GM10847 (cell line): ENCODE data around the gene RHBDD3.
A peak's percentile ranks its signal among the peaks of the same experiment; 100 is the strongest.

Experiments used
- POLR2A ChIP-seq: IDR thresholded peaks from 2 replicates; pipeline ENCODE4 v1.6.1; 2011; ENCODE audit not compliant: insufficient read length; ENCODE audit errors: extremely low read depth

RHBDD3 gene

DNA sequence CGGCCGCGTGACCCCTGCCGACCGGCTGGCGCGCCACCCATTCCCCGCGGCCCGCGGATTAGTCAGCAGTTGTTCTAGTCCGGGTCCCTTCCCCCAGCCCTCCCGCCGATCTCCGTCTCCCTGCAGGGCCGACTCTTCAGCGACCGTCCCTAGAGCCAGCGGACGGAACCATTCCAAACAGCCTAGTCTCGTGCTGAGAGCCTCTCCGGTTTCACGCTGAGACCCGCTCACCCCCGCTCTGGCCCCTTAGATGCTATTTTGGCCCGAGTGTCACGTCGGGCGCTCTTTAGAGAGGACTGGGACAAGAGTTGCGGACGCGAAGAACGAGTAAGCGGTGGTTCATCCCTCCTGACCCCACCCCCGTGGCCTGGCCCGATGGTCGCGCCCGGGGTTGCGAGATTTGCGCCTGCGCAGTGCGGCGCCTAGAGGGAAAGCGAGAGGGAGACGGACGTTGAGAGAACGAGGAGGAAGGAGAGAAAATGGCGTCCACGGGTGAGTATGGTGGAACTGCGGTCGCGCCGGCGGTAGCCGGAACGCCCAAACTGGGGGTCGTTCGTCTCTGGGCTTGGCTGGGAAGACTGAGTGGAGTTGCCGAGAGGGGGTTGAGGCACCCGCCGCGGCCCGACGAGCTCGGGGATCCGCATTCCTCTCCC lies at the start of gene RHBDD3, which contains the start of gene EWSR1:
RHBDD3 (minus strand) TSS at position 124 of the 653 bp plus-strand sequence. CDS start 2,355 bp downstream, outside the sequence.
EWSR1 (plus strand) TSS at position 411 of the 653 bp plus-strand sequence; CDS start at position 480, 69 bp downstream.
- TF ChIP-seq POLR2A, result peak; percentile 65

DNA sequence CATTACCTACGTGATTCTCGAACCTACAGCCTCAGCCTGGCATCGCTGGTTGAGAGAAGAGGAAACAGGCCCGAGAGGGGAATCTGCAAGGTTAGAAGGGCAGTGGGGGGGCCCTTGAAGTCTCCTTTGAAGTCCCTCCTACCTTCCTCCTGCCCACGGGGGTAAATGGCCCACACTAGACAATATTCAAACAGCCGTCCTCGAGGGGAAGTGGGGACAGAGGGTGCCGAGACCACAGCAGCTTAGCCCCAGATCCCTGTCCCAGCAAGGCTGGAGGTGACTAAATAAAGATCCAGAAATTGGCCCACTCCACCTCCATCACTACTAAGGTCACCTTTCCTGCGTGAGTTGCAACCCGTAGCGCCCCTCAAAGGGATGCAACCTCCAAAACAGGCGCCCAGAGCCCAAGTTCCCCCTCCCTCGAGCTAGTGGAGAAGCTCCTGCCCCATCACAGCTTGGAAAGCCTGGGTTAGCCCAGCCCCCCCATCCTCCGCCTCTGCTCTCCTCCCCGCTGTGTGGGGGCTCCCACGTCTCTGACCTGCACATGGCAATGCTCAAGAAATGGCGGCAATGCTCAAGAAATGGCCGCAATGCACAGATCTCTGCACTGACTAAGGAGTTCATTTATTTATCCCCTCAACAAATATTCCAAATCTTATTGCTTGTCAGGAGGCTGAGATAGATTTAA lies 48.5 kb upstream of the RHBDD3 start:
- TF ChIP-seq POLR2A, result no peak

DNA sequence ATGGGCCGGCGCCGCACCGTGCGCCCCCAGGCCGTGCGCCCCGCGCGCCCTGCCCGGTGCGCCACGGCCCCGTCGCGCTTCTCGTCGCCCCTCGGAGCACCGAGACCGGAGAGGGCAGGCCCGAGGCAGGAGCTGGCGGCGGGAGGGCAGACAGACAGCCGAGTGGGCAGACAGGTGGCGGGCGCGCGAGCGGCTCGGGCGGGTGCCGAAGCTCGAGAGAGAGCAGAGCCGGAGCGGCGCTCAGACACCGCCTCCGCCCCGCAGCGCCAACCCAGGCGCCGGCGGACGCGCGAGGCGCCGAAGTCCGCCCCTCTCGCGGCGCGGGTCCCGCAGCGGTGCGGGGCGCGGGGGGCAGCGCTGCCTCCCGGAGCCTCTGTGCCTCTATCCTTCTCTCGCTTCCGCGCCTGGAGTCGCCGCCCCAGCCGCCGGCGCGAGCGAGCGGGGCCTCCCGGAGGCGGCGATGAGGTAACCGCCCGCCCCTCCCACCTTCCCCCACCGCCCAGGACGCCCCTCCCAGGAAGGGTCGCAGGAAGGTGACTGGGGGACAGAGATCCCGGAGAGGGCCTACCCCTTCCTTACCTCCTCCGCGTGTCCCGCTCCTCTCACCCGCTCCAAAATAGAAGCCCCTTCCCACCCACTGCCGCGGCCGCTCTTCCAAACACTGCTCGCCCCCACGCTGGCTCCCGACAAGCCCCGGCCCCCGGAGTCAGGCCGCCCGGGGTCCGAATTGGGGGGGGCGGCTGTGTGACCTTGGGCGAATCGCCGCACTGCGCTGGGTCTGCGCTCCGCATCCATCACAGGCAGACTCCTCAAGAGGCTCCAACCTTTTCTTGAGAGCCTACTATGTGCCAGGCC lies 47.7 kb upstream of the RHBDD3 start, which contains the start of gene RASL10A:
RASL10A (minus strand) TSS at position 412 of the 855 bp plus-strand sequence. CDS start 451 bp downstream, outside the sequence.
- no peak for TF ChIP-seq POLR2A

DNA sequence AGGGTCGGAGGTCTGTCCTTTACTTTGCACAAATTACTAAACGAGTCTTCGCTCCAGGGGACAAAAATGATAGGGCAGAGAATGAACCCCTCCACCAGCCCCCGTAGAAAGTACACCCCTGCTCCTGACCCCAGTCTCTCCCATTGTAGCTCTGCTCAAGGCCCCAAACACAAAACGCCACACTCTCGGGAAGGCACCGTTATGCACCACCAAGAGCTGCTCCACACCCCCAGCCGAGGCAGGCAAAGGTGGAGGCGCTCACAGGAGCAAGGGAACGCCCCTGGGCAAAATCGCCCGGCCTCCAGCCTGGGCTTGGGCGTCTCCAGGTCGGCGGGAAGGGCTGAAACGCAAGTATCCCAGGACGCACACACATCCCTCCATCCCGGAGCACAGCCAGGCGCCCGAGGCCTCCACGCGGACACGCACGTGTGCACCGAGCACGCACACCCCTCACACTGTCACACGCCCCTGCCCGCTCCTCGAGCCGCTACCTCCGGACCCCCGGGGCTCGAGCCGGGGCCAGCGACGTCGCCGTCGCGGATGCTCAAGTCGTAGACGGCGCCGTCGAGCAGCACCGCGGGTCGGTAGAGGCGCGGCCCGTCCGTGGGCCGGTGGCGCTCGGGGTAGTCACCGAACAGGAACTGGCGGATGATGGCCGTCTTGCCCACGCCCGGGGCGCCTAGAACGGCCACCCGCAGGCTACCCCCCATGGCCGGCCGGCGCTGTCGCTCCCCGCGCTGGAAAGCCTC lies 46.9 kb upstream of the RHBDD3 start:
- TF ChIP-seq POLR2A, result no peak

DNA sequence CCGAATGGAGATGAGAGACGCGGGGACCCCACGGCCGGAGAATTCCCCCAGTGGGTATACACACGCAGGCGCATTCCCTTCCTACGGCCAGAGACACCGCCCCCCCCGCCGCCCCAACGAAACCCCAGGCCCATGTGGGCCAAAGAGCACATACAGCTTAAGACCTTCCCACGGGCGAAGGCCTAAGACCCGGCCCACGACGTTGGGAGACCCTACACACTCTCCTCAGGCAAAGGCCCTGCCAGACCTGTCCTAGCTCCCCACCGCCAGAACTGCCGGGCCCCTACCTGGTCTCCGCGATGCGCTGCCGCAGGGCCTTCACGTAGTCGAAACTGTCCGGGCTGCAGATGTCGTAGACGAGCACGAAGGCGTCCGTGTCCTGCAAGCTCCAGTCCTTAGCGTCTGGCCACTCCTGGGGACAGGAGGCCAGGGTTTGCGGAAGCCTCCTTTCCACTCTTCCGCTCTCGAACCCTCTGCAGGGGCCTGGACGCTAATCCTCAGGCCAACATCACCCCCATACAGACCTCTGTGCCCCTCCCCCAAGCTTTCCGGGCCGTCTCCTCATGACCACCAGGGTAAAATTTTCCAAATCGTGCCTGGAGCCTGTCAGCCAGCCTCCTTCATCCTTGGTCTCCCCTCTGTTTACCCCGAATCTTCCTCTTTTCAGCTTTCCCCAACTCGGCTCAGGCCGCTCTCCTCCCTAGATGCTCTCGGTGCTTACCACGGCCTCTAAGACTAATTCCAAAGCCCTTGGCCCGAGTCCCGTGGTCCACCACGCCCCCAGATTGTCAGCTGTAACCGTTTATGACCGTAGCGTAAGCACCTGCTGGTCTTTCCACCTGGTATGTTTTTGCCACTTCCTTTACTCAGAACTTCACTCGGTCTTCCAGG lies 46.0 kb upstream of the RHBDD3 start:
- TF ChIP-seq POLR2A, result no peak

DNA sequence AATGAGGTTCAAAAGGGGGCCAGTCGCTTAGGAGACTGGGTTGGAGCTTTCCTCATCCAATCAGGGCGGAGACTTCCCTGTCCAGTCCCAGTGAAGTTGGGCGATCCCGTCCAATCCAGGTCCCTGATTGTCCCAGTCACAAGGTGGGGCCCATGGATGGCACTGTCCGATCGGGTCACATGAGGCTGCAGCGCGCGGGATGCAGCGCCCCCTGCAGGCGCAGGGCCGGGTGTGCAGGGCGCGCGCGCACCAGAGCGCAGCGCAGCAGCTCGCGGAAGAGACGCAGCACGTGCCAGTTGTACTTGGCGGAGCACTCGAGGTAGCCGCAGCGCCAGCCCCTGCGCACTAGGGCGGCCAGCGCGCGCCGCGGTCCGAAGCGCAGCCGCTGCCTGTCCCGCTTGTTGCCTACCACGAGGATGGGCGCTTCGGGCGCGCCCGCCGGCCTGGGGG lies 45.4 kb upstream of the RHBDD3 start:
- no peak for TF ChIP-seq POLR2A

DNA sequence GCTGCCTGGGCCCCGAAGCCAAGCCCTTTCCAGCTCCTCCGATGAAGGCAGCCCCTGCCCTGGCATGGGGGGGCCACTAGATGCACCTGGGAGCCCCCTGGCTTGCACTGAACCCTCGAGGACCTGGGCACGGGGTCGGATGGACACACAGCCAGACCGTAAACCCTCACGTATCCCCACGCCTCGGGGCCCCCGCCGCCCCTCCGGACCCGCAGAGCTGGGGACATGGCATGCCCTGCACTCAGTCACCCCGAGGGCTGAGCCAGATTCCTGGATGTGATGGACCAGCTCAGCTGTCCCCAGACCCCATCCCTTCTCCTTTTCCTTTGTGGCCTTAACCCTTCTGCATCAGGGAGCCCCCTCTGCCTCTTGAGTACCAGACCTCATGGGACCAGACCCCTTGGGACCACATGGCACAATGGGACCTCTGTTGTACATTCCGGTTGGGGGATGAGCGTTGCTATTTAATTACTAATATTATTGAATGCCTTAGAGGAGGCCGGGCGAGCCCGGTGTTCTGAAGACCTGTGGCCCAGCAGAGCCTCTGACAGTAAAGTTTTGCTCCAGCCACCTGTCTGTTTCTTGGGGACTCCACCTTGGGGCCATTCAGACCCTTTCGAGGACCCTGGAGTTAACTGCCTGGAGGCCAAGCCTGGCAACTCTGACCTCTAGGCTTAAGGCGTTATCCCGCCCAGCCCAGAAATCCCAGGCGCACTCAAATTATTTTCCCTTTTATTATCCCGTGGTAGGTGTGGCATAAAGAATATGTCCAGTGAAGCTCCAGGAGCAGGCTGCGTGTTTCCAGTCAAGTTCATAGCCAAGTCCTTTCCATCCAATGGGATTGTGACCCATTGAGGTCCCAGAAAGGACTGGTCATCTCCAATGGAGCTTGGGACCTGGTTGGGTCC lies 44.7 kb upstream of the RHBDD3 start:
- TF ChIP-seq POLR2A, result no peak

DNA sequence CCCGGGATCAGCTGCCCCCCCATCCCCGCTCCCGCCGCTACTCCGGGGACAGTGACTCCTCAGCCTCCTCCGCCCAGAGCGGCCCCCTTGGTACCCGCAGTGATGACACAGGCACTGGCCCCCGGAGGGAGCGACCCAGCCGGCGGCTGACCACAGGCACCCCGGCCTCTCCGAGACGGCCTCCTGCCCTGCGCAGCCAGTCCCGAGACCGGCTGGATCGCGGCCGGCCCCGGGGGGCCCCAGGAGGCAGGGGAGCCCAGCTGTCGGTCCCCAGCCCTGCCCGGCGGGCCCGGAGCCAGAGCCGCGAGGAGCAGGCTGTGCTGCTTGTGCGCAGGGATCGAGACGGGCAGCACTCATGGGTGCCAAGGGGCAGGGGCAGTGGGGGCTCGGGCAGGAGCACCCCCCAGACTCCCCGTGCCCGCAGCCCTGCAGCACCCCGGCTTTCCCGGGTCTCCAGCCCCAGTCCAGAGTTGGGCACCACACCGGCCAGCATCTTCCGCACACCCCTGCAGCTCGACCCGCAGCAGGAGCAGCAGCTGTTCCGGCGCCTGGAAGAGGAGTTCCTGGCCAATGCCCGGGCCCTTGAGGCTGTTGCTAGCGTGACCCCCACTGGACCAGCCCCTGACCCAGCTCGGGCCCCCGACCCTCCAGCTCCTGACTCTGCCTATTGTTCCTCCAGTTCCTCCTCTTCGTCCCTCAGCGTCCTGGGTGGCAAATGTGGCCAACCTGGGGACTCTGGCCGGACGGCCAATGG lies 43.9 kb upstream of the RHBDD3 start:
- no peak for TF ChIP-seq POLR2A

DNA sequence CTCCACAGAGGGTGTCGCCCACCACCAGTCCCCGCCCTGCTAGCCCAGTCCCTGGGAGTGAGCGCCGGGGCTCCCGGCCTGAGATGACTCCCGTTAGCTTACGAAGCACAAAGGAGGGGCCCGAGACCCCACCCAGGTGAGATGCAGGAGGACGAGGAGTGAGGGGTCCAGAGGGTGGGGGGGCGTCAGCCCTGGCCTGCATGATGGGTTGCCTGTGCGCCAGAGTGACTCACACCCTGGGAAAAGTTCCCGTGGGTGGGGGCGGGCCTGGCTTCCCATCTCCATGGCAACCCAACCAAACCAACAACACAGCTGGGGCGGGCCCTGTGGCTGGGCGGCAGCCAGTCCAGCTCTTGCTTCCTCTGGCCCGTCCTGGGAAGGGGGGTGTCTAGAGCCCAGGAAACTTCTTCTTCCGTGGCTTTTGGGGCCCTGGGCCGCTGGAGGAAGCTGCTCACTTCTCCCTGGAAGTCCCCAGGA lies 43.1 kb upstream of the RHBDD3 start:
- no peak for TF ChIP-seq POLR2A

DNA sequence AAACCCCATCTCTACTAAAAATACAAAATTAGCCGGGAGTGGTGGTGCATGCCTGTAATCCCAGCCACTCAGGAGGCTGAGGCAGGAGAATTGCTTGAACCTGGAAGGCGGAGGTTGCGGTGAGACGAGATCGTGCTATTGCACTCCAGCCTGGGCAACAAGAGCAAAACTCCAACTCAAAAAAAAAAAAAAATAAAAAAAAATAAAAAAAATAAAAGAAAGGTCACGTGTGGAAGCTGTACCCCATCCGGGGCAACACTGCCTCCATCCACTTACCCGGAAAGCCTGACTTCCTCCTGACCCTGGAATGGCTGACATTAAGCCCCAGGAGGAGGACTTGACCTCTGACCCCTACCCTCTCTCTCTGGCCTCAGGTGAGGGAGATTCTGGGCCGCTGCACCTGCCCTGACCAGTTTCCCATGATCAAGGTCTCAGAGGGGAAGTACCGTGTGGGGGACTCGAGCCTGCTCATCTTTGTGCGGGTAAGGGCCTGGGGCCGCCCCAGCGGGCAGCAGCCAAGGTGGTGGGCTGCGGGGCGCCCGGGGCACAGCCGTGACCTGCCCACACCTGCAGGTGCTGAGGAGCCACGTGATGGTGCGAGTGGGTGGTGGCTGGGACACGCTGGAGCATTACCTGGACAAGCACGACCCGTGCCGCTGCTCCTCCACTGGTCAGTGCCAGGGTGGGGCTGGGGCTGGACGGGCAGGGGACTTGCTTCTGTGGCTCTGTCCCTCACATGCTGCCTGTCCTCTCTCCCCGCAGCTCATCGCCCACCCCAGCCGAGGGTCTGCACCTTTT lies 42.5 kb upstream of the RHBDD3 start:
- TF ChIP-seq POLR2A, result no peak
